Activated CD8-positive, alpha-beta memory T cell treated with anti-CD3 and anti-CD28 coated beads, Interleukin-2, amount 10 ng/mL, durations not matched to agents 7 days and 5 days (primary cell): ENCODE results near the gene SMARCC1. TPM values are rescaled to one million over a fixed set of nuclear protein-coding genes. Genes with fewer than 3 reads are reported as not detected.

ENCODE experiments used
- ATAC-seq: fragments of 150-1000 bp; cut with Tn5 transposase; one replicate; pipeline ENCODE4 v1.10.0; 2021; ENCODE audit warnings: moderate library complexity
- CTCF ChIA-PET: fragments of 350-600 bp; sonication (Branson Sonifier 250); formaldehyde crosslinking; loops from one replicate; lab custom pipeline; 2021; ENCODE audit warnings: antibody characterized with exemption; lab: Charles Lee
- DNase-seq: peaks from one replicate; pipeline ENCODE4 v3.0.0-alpha.2; 2020
- H3K27ac Mint-ChIP-seq: one replicate; pipeline ENCODE4 v1.8.0; 2021; ENCODE audit warnings: mild to moderate bottlenecking, mixed read lengths
- H3K27me3 Mint-ChIP-seq: one replicate; pipeline ENCODE4 v1.8.0; 2021; ENCODE audit warnings: mixed read lengths
- H3K36me3 Mint-ChIP-seq: one replicate; pipeline ENCODE4 v1.8.0; 2021; ENCODE audit warnings: mild to moderate bottlenecking, mixed read lengths
- H3K4me1 Mint-ChIP-seq: one replicate; pipeline ENCODE4 v1.8.0; 2021; ENCODE audit warnings: mixed read lengths
- H3K4me3 Mint-ChIP-seq: one replicate; pipeline ENCODE4 v1.8.0; 2021; ENCODE audit warnings: mild to moderate bottlenecking, moderate library complexity, mixed read lengths
- H3K9me3 Mint-ChIP-seq: one replicate; pipeline ENCODE4 v1.8.0; 2022; ENCODE audit warnings: low read depth, mixed read lengths
- total RNA-seq, 2 experiments: library from RNA; stranded (reverse); gene quantifications; one replicate each; pipeline ENCODE4 v1.2.3, GENCODE V29; 2021

The SMARCC1 gene
- total RNA-seq, 2 experiments from 2014 or later, result 84.3 to 111 TPM

DNA sequence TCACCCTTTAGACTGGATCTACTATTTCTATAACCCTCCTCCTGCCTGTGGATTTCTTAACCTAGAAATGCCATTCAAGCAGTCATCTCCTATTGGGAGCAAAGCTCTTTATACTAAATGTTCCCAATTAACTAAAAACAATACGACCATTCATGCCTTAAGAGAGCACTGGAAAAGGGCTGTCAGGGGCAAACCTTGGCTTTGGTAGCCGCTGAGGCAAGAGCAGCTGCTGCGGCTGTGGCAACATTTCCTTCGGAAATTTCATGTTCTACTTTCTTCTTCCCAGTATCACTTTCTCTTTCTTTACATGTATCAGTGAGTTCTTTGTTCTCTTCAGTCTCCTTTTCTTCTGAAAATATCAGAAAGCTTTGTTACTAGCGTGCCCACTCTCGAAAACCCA lies 146.7 kb downstream of the SMARCC1 start:
- Mint-ChIP-seq H3K4me3 (no peak overlapping the region), H3K9me3 (no peaks in the 10 kb centered on the region), H3K4me1 (peaks cover 9% of the 10 kb centered on the region), H3K27me3 (no peaks in the 10 kb centered on the region), H3K27ac (no peak overlapping the region), H3K36me3 (peaks cover 31% of the 10 kb centered on the region)
- CTCF ChIA-PET, result no interaction called here
- no peak for ATAC-seq
- no peak for DNase-seq

DNA sequence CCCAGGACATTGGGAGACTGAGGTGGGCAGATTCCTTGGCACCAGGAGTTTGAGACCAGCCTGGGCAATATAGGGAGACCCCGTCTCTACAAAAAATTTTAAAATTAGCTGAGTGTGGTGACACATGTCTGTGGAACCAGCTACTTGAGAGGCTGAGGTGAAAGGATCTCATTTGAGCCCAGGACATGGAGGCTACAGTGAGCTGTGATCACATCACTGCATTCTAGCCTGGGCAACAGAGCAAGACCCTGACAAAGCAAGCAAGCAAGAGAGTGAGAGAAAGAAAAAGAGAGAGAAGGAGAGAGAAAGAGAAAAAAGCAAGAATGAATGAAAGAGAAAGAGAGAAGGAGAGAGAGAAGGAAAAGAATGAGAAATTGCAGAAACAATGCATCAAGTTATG lies 150.9 kb downstream of the SMARCC1 start:
- no peaks in the 10 kb centered on the region for H3K27me3 Mint-ChIP-seq
- no peak overlapping the region for H3K27ac Mint-ChIP-seq
- H3K9me3 Mint-ChIP-seq, result no peaks in the 10 kb centered on the region
- H3K36me3 Mint-ChIP-seq, result peaks cover 28% of the 10 kb centered on the region
- DNase-seq (no peak), ATAC-seq (no peak)
- peaks cover 8% of the 10 kb centered on the region for H3K4me1 Mint-ChIP-seq
- H3K4me3 Mint-ChIP-seq, result no peak overlapping the region
- CTCF ChIA-PET, result no interaction called here

DNA sequence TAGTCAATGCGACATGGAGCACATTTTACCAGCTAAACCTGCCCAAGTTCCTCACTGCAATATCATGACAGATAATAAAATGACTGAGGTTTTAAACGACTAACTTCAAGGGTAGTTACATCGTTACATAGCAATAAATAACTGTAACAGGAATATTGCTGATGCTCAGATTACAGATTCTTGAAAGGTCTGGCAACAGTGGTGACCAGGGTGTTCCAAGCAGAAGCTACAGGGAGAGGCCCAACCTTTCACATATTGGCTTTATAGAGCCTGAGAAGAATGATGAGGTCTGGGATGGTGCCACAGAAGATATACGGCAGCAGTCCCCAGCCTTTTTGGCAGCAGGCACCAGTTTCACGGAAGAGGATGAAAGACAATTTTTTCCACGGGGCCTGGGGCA lies 151.9 kb downstream of the SMARCC1 start:
- ATAC-seq (no peak), DNase-seq (no peak)
- no peaks in the 10 kb centered on the region for H3K4me1 Mint-ChIP-seq
- peaks cover 24% of the 10 kb centered on the region for H3K36me3 Mint-ChIP-seq
- no peaks in the 10 kb centered on the region for H3K27me3 Mint-ChIP-seq
- no peaks in the 10 kb centered on the region for H3K9me3 Mint-ChIP-seq
- H3K27ac Mint-ChIP-seq, result no peak overlapping the region
- CTCF ChIA-PET, result no interaction called here
- H3K4me3 Mint-ChIP-seq, result no peak overlapping the region

DNA sequence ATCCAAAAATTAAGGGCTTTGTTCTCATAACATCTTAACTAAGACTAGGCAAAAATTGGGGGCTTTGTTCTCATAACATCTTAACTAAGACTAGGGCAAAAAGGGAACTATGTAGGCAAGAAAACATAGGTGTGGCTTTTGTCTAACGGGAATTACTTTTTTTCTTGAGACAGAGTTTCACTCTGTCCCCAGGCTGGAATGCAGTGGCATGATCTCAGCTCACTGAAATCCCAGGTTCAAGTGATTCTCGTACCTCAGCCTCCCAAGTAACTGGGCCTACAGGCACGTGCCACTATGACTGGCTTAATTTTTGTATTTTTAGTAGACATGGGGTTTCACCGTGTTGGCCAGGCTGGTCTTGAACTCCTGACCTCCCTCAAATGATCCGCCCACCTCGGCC lies 153.3 kb downstream of the SMARCC1 start:
- Mint-ChIP-seq H3K9me3 (no peaks in the 10 kb centered on the region), H3K36me3 (peaks cover 18% of the 10 kb centered on the region), H3K27ac (no peak overlapping the region), H3K27me3 (no peaks in the 10 kb centered on the region), H3K4me1 (no peaks in the 10 kb centered on the region), H3K4me3 (no peak overlapping the region)
- no peak for ATAC-seq
- CTCF ChIA-PET, result interaction anchor here (1.0 kb wide), 1 partner anchor 36 kb away, joined by 3 read pairs; no protein-coding TSS in a partner anchor
- DNase-seq, result no peak

DNA sequence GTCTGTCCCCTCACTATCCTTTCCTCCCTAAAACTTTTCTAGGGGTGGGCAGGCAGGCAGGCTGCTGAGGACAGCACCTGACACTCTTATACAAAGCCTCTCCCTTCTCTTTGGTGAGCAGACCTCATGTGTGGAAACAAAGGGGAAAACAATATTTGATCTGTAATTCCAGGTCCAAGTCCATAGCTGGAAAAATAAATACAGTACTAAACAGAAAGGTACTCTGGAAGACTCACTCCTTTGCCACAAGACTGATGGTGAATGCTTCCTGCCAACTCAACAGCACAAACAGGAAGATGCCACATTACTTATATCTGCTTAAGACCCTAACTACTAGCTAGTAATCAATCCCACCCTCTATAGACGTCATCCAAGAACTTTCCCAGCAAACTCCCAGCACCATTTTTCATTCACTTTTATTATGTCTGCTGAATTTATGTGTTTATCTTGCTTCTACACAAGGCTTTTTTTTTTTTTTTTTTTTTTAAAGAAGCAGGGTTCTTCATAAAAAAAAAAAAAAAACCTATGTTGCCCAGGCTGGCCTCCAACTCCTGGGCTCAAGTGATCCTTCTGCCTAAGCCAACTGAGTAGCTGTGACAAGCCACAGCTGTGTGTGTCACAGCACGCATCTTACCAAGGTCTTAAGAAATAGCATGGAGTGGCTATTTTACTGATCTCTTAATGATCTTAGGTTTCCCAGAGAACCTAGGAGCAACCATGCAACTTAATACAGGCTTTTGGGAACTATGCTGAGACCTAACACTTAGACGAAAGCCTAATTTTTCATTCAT lies 158.8 kb downstream of the SMARCC1 start:
- H3K36me3 Mint-ChIP-seq, result peaks cover 32% of the 10 kb centered on the region
- peak overlapping the region; percentile 37 for H3K27ac Mint-ChIP-seq
- H3K4me3 Mint-ChIP-seq, result no peak overlapping the region
- peaks cover 3% of the 10 kb centered on the region for H3K4me1 Mint-ChIP-seq
- CTCF ChIA-PET, result interaction anchor here (0.7 kb wide), 1 partner anchor 129 kb away, joined by 3 read pairs; no protein-coding TSS in a partner anchor
- ATAC-seq (no peak), DNase-seq (no peak)
- H3K9me3 Mint-ChIP-seq, result no peaks in the 10 kb centered on the region
- no peaks in the 10 kb centered on the region for H3K27me3 Mint-ChIP-seq

DNA sequence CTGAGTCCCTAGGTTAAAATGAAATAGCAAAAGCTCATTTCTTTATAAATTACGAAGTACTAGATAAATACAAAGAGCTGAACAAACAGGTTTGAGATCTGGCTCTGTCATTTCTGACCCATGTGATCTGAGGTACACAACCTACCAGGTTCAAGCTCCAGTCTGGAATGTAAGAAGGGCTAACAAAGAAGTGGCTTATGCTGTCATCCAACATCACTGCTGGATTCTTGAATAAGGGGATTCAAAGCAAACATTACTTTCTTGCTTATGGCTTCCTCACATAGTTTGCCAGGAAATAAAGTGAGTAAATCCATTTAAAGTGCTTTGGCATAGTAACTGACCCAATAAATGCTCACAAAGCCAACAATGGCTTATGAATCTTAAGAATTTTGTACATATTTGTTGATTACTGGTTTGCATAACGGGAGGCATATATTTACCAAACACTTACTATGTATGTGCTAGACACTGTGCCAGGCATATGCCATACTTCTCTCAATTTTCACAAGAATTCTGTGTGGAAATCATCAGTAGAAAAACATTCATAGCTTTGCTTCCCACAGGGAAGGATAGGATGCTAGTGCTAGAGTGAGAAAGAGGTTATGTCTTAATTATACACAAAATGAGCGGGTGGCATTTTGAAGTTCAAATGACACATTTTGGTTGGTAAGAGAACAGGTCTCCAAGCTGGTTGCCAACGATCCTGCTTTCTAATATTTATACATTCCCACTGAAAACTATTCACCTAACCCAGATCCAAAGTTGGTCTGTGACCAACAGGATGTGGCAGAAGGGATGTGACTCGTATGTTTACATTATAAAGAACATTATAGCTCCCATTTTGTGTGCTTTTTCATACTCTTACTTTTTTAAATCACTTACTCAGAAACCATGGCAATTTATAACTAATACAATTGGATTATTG lies 164.3 kb downstream of the SMARCC1 start:
- Mint-ChIP-seq H3K36me3 (peaks cover 32% of the 10 kb centered on the region), H3K27me3 (no peaks in the 10 kb centered on the region), H3K4me1 (no peaks in the 10 kb centered on the region), H3K27ac (no peak overlapping the region), H3K9me3 (no peaks in the 10 kb centered on the region), H3K4me3 (no peak overlapping the region)
- CTCF ChIA-PET, result interaction anchor here (1.0 kb wide), 1 partner anchor 17 kb away, joined by 3 read pairs; no protein-coding TSS in a partner anchor
- DNase-seq (no peak), ATAC-seq (no peak)

DNA sequence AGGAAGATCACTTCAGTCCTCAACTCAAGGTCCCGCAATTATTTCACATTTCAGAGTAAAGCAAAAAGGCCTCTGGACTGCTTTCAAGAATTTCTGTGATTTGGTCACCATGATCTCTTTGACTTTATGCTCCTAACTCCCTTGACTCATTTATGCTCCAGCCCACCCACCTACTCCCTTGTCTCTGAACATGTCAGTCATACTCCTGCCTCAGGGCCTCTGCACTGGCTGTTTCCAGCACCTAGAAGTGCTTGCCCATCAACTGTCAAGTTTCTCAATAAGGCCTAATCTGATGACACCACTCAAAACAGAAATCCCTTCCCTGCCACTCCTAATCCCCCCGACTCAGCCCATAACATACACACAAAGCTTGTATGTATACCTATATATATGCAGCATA lies 166.9 kb downstream of the SMARCC1 start:
- Mint-ChIP-seq H3K36me3 (peaks cover 33% of the 10 kb centered on the region), H3K4me1 (peaks cover 3% of the 10 kb centered on the region), H3K9me3 (no peaks in the 10 kb centered on the region), H3K4me3 (no peak overlapping the region), H3K27ac (no peak overlapping the region), H3K27me3 (no peaks in the 10 kb centered on the region)
- CTCF ChIA-PET, result no interaction called here
- DNase-seq, result no peak
- ATAC-seq, result no peak

DNA sequence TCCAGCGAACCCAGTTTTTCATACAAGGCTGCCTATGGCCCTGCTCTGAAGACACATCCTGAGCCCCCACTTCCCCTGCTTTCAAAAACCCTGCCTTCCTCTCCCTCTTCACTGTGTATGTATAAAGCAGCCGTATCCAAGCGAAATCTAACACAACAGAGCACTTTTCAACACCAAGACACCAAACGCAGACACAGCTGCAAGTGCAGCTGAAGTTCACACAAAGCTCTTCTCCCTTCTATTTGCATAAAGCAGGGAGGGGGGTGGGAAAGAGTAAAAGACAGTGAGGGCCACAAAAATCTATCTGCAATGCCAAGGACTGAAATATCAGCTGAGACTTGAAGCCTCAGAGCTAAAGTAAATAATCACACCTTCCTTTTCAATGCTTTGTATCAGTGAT lies 168.0 kb downstream of the SMARCC1 start:
- CTCF ChIA-PET, result interaction anchor here (0.5 to 0.6 kb wide), 2 partner anchors 135 to 249 kb away, joined by 3 to 4 read pairs; no protein-coding TSS in a partner anchor
- Mint-ChIP-seq H3K9me3 (no peaks in the 10 kb centered on the region), H3K36me3 (peaks cover 33% of the 10 kb centered on the region), H3K4me1 (peaks cover 3% of the 10 kb centered on the region), H3K4me3 (no peak overlapping the region), H3K27me3 (no peaks in the 10 kb centered on the region), H3K27ac (no peak overlapping the region)
- ATAC-seq, result no peak
- no peak for DNase-seq

DNA sequence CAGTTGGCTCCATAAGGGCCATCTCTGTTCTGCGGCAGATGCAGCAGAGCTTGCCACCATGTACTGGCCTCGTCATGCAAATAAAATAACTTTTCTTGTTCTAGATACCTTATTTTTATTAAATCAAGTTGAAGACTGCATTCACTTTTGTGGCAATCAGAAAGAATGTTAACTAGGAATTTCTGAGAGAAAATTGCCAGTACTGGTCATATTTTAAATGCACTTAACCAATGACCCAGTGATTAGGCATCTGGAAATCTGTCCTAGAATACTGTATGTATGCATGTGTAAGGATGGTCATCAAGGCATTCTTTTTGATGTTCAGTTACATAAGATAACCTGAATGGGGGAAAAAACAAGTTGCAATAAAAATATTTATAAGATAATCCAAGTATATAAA lies 168.8 kb downstream of the SMARCC1 start:
- DNase-seq (no peak), ATAC-seq (no peak)
- CTCF ChIA-PET, result no interaction called here
- Mint-ChIP-seq H3K4me1 (peaks cover 3% of the 10 kb centered on the region), H3K4me3 (no peak overlapping the region), H3K9me3 (no peaks in the 10 kb centered on the region), H3K27ac (no peak overlapping the region), H3K36me3 (peaks cover 37% of the 10 kb centered on the region), H3K27me3 (no peaks in the 10 kb centered on the region)

DNA sequence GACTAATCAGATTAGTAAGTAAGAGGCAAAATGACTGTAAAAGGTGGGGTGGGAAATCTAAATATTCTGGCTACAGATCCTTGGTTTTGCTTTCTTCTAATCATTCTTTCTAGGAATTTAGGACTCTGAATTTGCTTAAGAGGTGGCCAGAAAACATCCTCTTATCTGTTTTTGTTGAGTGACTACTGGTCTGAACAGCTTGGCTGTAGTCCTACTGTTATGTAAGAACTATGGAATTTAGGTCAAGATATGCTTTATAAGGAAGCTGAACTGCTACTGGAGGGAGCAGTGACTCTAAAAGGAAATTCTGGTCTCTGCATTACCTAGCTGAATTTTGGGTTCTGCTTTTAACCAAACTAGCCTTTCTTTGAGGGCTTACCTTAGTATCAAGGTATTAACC lies 169.5 kb downstream of the SMARCC1 start:
- Mint-ChIP-seq H3K36me3 (peaks cover 31% of the 10 kb centered on the region), H3K4me3 (no peak overlapping the region), H3K4me1 (peaks cover 3% of the 10 kb centered on the region), H3K9me3 (no peaks in the 10 kb centered on the region), H3K27ac (peak overlapping the region; percentile 26), H3K27me3 (no peaks in the 10 kb centered on the region)
- CTCF ChIA-PET, result no interaction called here
- no peak for ATAC-seq
- DNase-seq, result no peak

DNA sequence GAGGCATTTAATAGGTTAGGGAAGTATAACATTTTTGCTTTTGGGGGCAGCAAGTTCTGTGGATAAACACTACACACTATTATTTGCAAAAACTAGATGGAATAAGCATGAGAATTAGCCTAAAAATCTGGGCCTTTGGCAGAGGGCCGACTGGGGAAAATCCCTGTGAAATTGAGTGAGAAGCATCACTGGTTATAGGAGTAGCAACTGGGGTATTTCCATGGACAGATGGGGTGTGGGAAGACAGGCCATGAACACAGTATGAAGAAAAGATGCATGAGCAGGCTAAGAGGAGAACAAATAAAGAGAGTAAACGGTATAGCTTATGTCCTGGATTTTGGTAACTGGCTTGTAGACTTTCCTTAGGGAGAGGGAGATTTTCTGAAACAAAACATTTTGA lies 170.1 kb downstream of the SMARCC1 start:
- H3K4me1 Mint-ChIP-seq, result peaks cover 3% of the 10 kb centered on the region
- H3K9me3 Mint-ChIP-seq, result no peaks in the 10 kb centered on the region
- DNase-seq, result no peak
- ATAC-seq, result no peak
- no peaks in the 10 kb centered on the region for H3K27me3 Mint-ChIP-seq
- H3K27ac Mint-ChIP-seq, result no peak overlapping the region
- peaks cover 31% of the 10 kb centered on the region for H3K36me3 Mint-ChIP-seq
- CTCF ChIA-PET, result no interaction called here
- no peak overlapping the region for H3K4me3 Mint-ChIP-seq

DNA sequence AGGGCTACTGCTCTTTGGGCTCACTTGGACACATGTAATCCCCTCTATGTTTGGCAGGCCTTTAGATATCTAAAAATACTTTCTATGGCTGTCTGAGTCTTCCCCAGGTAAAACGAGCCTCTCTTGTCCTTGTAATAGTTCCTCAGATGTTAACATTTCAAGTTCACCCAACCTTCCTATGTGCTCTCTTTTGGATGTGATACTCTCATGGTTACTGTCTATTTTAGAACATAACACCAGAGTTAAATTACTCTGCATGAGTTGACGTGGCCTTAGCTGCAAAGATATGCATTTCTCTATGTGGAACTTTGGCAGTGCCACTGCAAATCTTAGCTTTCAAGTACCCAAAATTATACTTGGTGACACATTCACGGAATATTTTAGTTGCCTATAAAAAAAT lies 171.1 kb downstream of the SMARCC1 start:
- H3K36me3 Mint-ChIP-seq, result peaks cover 34% of the 10 kb centered on the region
- ATAC-seq, result no peak
- no peak for DNase-seq
- H3K4me3 Mint-ChIP-seq, result no peak overlapping the region
- peaks cover 3% of the 10 kb centered on the region for H3K4me1 Mint-ChIP-seq
- H3K27me3 Mint-ChIP-seq, result no peaks in the 10 kb centered on the region
- CTCF ChIA-PET, result no interaction called here
- H3K27ac Mint-ChIP-seq, result no peak overlapping the region
- no peaks in the 10 kb centered on the region for H3K9me3 Mint-ChIP-seq

DNA sequence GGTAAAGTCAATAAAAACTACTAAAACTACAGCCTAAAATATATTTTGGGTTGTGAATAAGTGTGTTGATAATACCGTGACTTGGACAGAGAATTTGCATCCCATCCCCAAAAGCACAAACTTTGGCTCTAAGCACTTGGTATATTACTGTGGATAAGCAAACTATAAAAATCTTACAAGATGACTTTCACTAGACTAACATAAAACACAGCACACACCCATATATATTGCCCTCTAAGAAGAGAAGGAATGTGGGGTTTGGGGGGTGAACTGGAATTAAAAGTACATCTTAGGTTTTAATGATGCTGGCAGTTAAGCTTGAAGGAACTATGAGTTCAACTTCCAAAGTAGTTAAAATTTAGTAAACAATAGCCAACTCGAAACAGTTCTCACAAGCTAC lies 174.4 kb downstream of the SMARCC1 start:
- no peak overlapping the region for H3K27ac Mint-ChIP-seq
- no peaks in the 10 kb centered on the region for H3K27me3 Mint-ChIP-seq
- H3K36me3 Mint-ChIP-seq, result peaks cover 42% of the 10 kb centered on the region
- H3K4me3 Mint-ChIP-seq, result no peak overlapping the region
- DNase-seq, result no peak
- peaks cover 6% of the 10 kb centered on the region for H3K4me1 Mint-ChIP-seq
- CTCF ChIA-PET, result interaction anchor here (1.4 kb wide), 1 partner anchor 10 kb away, joined by 4 read pairs; no protein-coding TSS in a partner anchor
- no peaks in the 10 kb centered on the region for H3K9me3 Mint-ChIP-seq
- no peak for ATAC-seq
